ENCODE results near the gene DAD1. TPM values are rescaled to one million over a fixed set of nuclear protein-coding genes. Genes with fewer than 3 reads are reported as not detected.

DAD1 gene
- total RNA-seq, 1 experiment from 2014 or later, result 162 TPM

- POLR2A ChIA-PET, result no interaction called here
- no peak for ATAC-seq
Observed at GRCh38 chr14:22524784-22525161, 64.3 kb downstream of the DAD1 start.

GRCh38 chr14:22524115-22524783, 64.8 kb downstream of the DAD1 start:
- no peaks in the 10 kb centered on the region for H3K9me2 ChIP-seq (ENCODE audit: insufficient read depth)
- CTCF ChIA-PET, result no interaction called here
- RAD21 ChIA-PET (ENCODE audit: low non-redundant PET in 1 of 2, low total read pairs in 2 of 2, uncharacterized antibody in 2 of 2, unreplicated experiment in 2 of 2), result no interaction called here
- no peaks in the 10 kb centered on the region for H3K9me3 ChIP-seq (ENCODE audit: control insufficient read depth in 1 of 2, insufficient read depth in 1 of 2, low read depth in 1 of 2, low read length in 2 of 2)
- H3K4me2 ChIP-seq (ENCODE audit: low read length), result no peak overlapping the region
- H3K27ac ChIP-seq (ENCODE audit: low read depth, low read length), result no peak overlapping the region
- H3K4me1 ChIP-seq (ENCODE audit: control insufficient read depth in 1 of 2, insufficient read depth in 2 of 2, low read length in 2 of 2), result no peaks in the 10 kb centered on the region
- POLR2A ChIA-PET, result no interaction called here
- H4K20me1 ChIP-seq (ENCODE audit: insufficient read depth), result no peaks in the 10 kb centered on the region
- H2AFZ ChIP-seq (ENCODE audit: low read depth, low read length, poor library complexity, severe bottlenecking), result no peak overlapping the region
- H3K4me3 ChIP-seq (replicated peaks in 1 of 2; ENCODE audit: low read depth in 1 of 2, low read length in 2 of 2), result no peak overlapping the region
- H3K79me2 ChIP-seq (ENCODE audit: insufficient read depth, low read length), result no peaks in the 10 kb centered on the region
- no peak for DNase-seq (ENCODE audit: low read depth, low spot score)
- H3K9ac ChIP-seq (ENCODE audit: low read length), result no peak overlapping the region
- peaks cover 84% of the 10 kb centered on the region for H3K27me3 ChIP-seq (ENCODE audit: insufficient read depth, low read length)
- ATAC-seq, result no peak
- H3K36me3 ChIP-seq (ENCODE audit: control insufficient read depth in 1 of 2, insufficient read depth in 2 of 2, low read length in 2 of 2), result no peaks in the 10 kb centered on the region
- intact Hi-C loops (cut with micrococcal nuclease), result no loop called here
- no TSS peak for BruUV-seq (replicated peaks)
- no peak for TF ChIP-seq ZFX (IDR thresholded peaks at IDR 0.05)
- no peak for TF ChIP-seq REST (IDR thresholded peaks at IDR 0.05; ENCODE audit: low read depth)
- TF ChIP-seq EZH2 (IDR thresholded peaks at IDR 0.05), result no peak
- no peak for TF ChIP-seq TCF7L2 (IDR thresholded peaks at IDR 0.05; ENCODE audit: borderline replicate concordance, extremely low read depth, insufficient read depth, insufficient read length)
- TF ChIP-seq POLR2A (IDR thresholded peaks at IDR 0.05; ENCODE audit: borderline replicate concordance, extremely low read depth, insufficient read depth, insufficient read length), result no peak
- no peak for TF ChIP-seq ELF1 (IDR thresholded peaks at IDR 0.05; ENCODE audit: borderline replicate concordance, low read depth)
- TF ChIP-seq, protein P1, sequence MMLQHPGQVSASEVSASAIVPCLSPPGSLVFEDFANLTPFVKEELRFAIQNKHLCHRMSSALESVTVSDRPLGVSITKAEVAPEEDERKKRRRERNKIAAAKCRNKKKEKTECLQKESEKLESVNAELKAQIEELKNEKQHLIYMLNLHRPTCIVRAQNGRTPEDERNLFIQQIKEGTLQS (IDR thresholded peaks at IDR 0.05), result no peak
- no peak for TF ChIP-seq ZNF274 (IDR thresholded peaks at IDR 0.05; ENCODE audit: low read depth, low read length)
- TF ChIP-seq, protein P2, sequence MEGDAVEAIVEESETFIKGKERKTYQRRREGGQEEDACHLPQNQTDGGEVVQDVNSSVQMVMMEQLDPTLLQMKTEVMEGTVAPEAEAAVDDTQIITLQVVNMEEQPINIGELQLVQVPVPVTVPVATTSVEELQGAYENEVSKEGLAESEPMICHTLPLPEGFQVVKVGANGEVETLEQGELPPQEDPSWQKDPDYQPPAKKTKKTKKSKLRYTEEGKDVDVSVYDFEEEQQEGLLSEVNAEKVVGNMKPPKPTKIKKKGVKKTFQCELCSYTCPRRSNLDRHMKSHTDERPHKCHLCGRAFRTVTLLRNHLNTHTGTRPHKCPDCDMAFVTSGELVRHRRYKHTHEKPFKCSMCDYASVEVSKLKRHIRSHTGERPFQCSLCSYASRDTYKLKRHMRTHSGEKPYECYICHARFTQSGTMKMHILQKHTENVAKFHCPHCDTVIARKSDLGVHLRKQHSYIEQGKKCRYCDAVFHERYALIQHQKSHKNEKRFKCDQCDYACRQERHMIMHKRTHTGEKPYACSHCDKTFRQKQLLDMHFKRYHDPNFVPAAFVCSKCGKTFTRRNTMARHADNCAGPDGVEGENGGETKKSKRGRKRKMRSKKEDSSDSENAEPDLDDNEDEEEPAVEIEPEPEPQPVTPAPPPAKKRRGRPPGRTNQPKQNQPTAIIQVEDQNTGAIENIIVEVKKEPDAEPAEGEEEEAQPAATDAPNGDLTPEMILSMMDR (IDR thresholded peaks at IDR 0.05 in 2 of 3, conservative IDR thresholded peaks at IDR 0.05 in 1 of 3; ENCODE audit: borderline replicate concordance in 1 of 3, insufficient read depth in 1 of 3, low read depth in 2 of 3, low read length in 2 of 3), result no peak
- TF ChIP-seq JUND (IDR thresholded peaks at IDR 0.05), result no peak
- TF ChIP-seq SIN3A (IDR thresholded peaks at IDR 0.05; ENCODE audit: low read depth), result no peak

More at GRCh38 chr14:22524784-22525161, 64.3 kb downstream of the DAD1 start:
- H3K4me3 ChIP-seq (replicated peaks in 1 of 2; ENCODE audit: low read depth in 1 of 2, low read length in 2 of 2), result no peak overlapping the region
- no peak overlapping the region for H3K9ac ChIP-seq (ENCODE audit: low read length)
- peaks cover 79% of the 10 kb centered on the region for H3K27me3 ChIP-seq (ENCODE audit: insufficient read depth, low read length)
- no peak overlapping the region for H3K4me2 ChIP-seq (ENCODE audit: low read length)
- BruUV-seq (replicated peaks), result no TSS peak
- H3K36me3 ChIP-seq (ENCODE audit: control insufficient read depth in 1 of 2, insufficient read depth in 2 of 2, low read length in 2 of 2), result no peaks in the 10 kb centered on the region
- no peaks in the 10 kb centered on the region for H3K4me1 ChIP-seq (ENCODE audit: control insufficient read depth in 1 of 2, insufficient read depth in 2 of 2, low read length in 2 of 2)
- ChIA-PET CTCF (no interaction called here), RAD21 (ENCODE audit: low non-redundant PET in 1 of 2, low total read pairs in 2 of 2, uncharacterized antibody in 2 of 2, unreplicated experiment in 2 of 2) (no interaction called here)
- intact Hi-C loops (cut with micrococcal nuclease), result no loop called here
- no peak for TF ChIP-seq MAX (IDR thresholded peaks at IDR 0.05)
- TF ChIP-seq POLR2A (IDR thresholded peaks at IDR 0.05; ENCODE audit: borderline replicate concordance, extremely low read depth, insufficient read depth, insufficient read length), result no peak
- TF ChIP-seq, protein P1 (IDR thresholded peaks at IDR 0.05), result no peak
- TF ChIP-seq POLR2AphosphoS5 (IDR thresholded peaks at IDR 0.05; ENCODE audit: low read depth, low read length), result no peak
- no peak for TF ChIP-seq TCF7L2 (IDR thresholded peaks at IDR 0.05; ENCODE audit: borderline replicate concordance, extremely low read depth, insufficient read depth, insufficient read length)
- H3K79me2 ChIP-seq (ENCODE audit: insufficient read depth, low read length), result no peaks in the 10 kb centered on the region
- DNase-seq (ENCODE audit: low read depth, low spot score), result no peak
- H3K9me2 ChIP-seq (ENCODE audit: insufficient read depth), result no peaks in the 10 kb centered on the region
- no peak overlapping the region for H3K27ac ChIP-seq (ENCODE audit: low read depth, low read length)
- H3K9me3 ChIP-seq (ENCODE audit: control insufficient read depth in 1 of 2, insufficient read depth in 1 of 2, low read depth in 1 of 2, low read length in 2 of 2), result no peaks in the 10 kb centered on the region
- H2AFZ ChIP-seq (ENCODE audit: low read depth, low read length, poor library complexity, severe bottlenecking), result no peak overlapping the region
- no peaks in the 10 kb centered on the region for H4K20me1 ChIP-seq (ENCODE audit: insufficient read depth)
